OCI-LY7 (cell line): ENCODE measurements around the gene ACBD3. TPM values are rescaled to one million over a fixed set of nuclear protein-coding genes. Genes with fewer than 3 reads are reported as not detected.
A peak's percentile ranks its signal among the peaks of the same experiment; 100 is the strongest.

ENCODE experiments used
- BruUV-seq: library from RNA; stranded (reverse); fragments of 400-500 nt; replicated peaks from 2 replicates; lab custom pipeline; 2021; lab: Mats Ljungman, UMichigan
- CTCF ChIA-PET: fragments of 300-600 bp; sonication (Branson Sonifier 250); formaldehyde crosslinking; loops from one replicate; lab custom pipeline; 2022; ENCODE audit warnings: antibody characterized with exemption; ENCODE audit not compliant: unreplicated experiment; lab: Charles Lee
- POLR2A ChIA-PET: fragments of 300-600 bp; sonication (Branson Sonifier 250); formaldehyde crosslinking; loops from one replicate; lab custom pipeline; 2022; ENCODE audit warnings: antibody characterized with exemption; lab: Charles Lee
- DNase-seq: peaks from one replicate; pipeline ENCODE4 v3.0.0-alpha.2; 2015; ENCODE audit warnings: low spot score
- H2AFZ ChIP-seq: fragments of 200-600 bp; sonication (generic), shearing (Covaris generic); 2 replicates; pipeline ENCODE4 v1.6.1; 2014; ENCODE audit warnings: mild to moderate bottlenecking, antibody characterized with exemption, low read length, moderate library complexity
- H3K27ac ChIP-seq: fragments of 200-600 bp; sonication (generic); 2 replicates; pipeline ENCODE4 v1.5.1; 2014; ENCODE audit warnings: mixed run types, low read depth, mild to moderate bottlenecking, moderate library complexity, low read length, inconsistent platforms; ENCODE audit not compliant: poor library complexity, severe bottlenecking
- H3K36me3 ChIP-seq: fragments of 200-600 bp; sonication (generic); 2 replicates; pipeline ENCODE4 v1.6.1; 2014; ENCODE audit warnings: mild to moderate bottlenecking, antibody characterized with exemption, low read length, moderate library complexity, mixed read lengths; ENCODE audit not compliant: insufficient read depth
- H3K4me1 ChIP-seq: fragments of 200-600 bp; sonication (generic); 2 replicates; pipeline ENCODE4 v1.5.1; 2014; ENCODE audit warnings: mild to moderate bottlenecking, low read length; ENCODE audit not compliant: insufficient read depth, poor library complexity, severe bottlenecking
- H3K4me2 ChIP-seq: fragments of 200-600 bp; sonication (generic); 2 replicates; pipeline ENCODE4 v1.6.1; 2014; ENCODE audit warnings: mild to moderate bottlenecking, low read length
- H3K4me3 ChIP-seq: fragments of 200-600 bp; sonication (generic); 2 replicates; pipeline ENCODE4 v1.5.1; 2014; ENCODE audit warnings: mild to moderate bottlenecking, low read depth, low read length; ENCODE audit not compliant: poor library complexity, severe bottlenecking
- H3K79me2 ChIP-seq: fragments of 200-600 bp; sonication (generic); 2 replicates; pipeline ENCODE4 v1.6.1; 2016; ENCODE audit warnings: low read depth, mild to moderate bottlenecking, low read length, moderate library complexity, mixed read lengths; ENCODE audit not compliant: insufficient read depth
- H3K9me2 ChIP-seq: fragments of 200-600 bp; sonication (generic); 2 replicates; pipeline ENCODE4 v1.6.1; 2016; ENCODE audit warnings: mild to moderate bottlenecking, low read length, mixed read lengths; ENCODE audit not compliant: insufficient read depth
- H3K9me3 ChIP-seq: fragments of 200-600 bp; sonication (generic); 2 replicates; pipeline ENCODE4 v1.6.1; 2014; ENCODE audit warnings: mild to moderate bottlenecking, mixed run types, low read length, mixed read lengths
- H4K20me1 ChIP-seq: fragments of 200-600 bp; sonication (generic); 2 replicates; pipeline ENCODE4 v1.6.1; 2014; ENCODE audit warnings: mild to moderate bottlenecking, antibody characterized with exemption, low read length, moderate library complexity, mixed read lengths; ENCODE audit not compliant: insufficient read depth
- CTCF ChIP-seq: fragments of 200-600 bp; sonication (generic); conservative IDR thresholded peaks from 2 replicates; pipeline ENCODE4 v1.5.1; 2014; ENCODE audit warnings: mild to moderate bottlenecking, antibody characterized with exemption, low read length, moderate library complexity, mixed read lengths
- EZH2phosphoT487 ChIP-seq: fragments of 200-600 bp; sonication (generic); IDR thresholded peaks from 2 replicates; pipeline ENCODE4 v1.6.1; 2018; ENCODE audit warnings: low read depth, borderline replicate concordance, mild to moderate bottlenecking, mixed run types, antibody characterized with exemption, low read length, moderate library complexity, mixed read lengths
- intact Hi-C: fragments of 100-400 bp; cut with micrococcal nuclease; formaldehyde crosslinking; loops from one replicate; pipeline ENCODE4 v1.10.0; 2022; ENCODE audit not compliant: unreplicated experiment
- total RNA-seq, 2 experiments: library from RNA; depleted of rRNA in 1 of 2; stranded (reverse); fragments of >200 nt in 1 of 2; shearing (Covaris generic) in 1 of 2; gene quantifications; 2 replicates each; pipeline ENCODE4 v1.2.3, GENCODE V29; 2014 to 2022

Gene ACBD3
- total RNA-seq, 2 experiments from 2014 or later, result 30.3 to 51.7 TPM

DNA sequence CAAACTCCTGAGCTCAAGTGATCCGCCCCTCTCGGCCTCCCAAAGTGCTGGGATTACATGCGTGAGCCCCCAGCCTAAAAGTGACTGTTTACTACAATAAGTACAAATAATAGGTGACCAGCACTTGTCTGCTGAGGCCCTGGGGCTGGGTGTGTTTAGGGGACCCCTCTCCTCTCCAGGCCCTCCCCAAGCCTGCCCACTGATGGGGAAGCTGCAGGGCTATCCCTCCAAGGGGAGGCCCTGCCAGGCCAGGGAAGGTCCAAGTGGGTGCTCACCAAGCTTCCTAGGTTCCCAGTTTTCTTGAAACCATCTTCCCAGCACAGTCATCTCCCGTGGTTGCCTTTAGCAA lies 63.4 kb downstream of the ACBD3 start:
- Histone ChIP-seq H2AFZ (peak overlapping the region; percentile 46; the same call in 1 of the 2 replicates), H3K27ac (peak overlapping the region; percentile 95), H4K20me1 (no peaks in the 10 kb centered on the region), H3K4me1 (peaks cover 71% of the 10 kb centered on the region), H3K79me2 (no peaks in the 10 kb centered on the region), H3K36me3 (no peaks in the 10 kb centered on the region), H3K4me3 (peak overlapping the region; percentile 75), H3K9me2 (no peaks in the 10 kb centered on the region), H3K9me3 (no peaks in the 10 kb centered on the region), H3K4me2 (peak overlapping the region; percentile 93)
- no peak for DNase-seq
- CTCF ChIA-PET, result interaction anchor here (1.0 to 2.7 kb wide), 5 partner anchors 31 to 75 kb away, joined by 3 to 10 read pairs (median 4); no protein-coding TSS in a partner anchor
- POLR2A ChIA-PET, result interaction anchor here (0.7 to 5.8 kb wide), 14 partner anchors 12 to 285 kb away, joined by 3 to 50 read pairs (median 5); partner anchors contain the start of genes H3-3A and PARP1
- BruUV-seq, result no TSS peak
- intact Hi-C loops, result loop anchor here (1.0 to 5.0 kb wide), 4 partner anchors 41 to 284 kb away; partner anchors contain the start of gene SDE2
- TF ChIP-seq CTCF, result no peak

DNA sequence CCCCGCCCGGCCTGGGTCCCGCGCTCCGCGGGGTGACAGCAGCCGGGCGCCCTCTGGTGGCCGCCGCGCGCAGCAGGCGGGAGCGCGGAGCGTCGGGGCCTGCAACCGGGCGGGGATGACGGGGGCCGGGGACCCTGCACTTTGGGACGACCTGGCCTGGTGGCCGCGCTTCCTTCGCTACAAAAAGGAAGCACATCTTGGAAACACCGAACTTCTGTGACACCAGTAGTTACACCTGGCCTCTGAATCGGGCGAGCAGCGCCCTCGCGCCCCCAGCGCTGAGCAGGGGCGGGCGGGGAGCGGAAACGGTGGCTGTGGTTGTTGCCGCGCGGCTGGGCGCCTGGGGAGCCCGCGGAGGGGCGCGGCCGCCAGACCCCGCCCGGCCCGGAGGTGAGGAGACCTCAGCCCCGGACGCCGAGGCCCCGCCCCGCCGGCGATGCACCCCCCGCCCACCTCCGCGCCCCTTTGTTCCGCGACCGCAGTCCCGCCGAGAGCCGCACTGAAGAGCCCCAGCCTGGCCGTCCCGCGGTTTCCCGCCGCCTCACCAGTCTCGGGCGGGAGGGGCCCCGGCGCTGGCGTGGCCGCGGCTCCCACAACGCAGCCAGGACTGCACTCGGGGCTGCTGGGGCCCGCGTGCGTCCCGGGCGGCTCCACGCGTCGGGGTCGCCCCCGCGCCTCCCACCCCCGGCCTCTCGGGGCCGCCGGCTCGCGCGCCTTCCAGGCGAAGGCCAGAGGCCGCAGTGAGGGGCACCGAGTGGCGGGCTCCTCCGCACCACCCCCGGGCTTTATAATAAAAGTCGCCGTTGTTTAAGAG lies 64.7 kb downstream of the ACBD3 start:
- Histone ChIP-seq H3K36me3 (no peaks in the 10 kb centered on the region), H3K4me3 (peak overlapping the region; percentile 75), H3K9me2 (no peaks in the 10 kb centered on the region), H3K4me1 (peaks cover 62% of the 10 kb centered on the region), H3K4me2 (peak overlapping the region; percentile 93), H3K79me2 (no peaks in the 10 kb centered on the region), H3K9me3 (no peaks in the 10 kb centered on the region), H2AFZ (peak overlapping the region; percentile 46), H4K20me1 (no peaks in the 10 kb centered on the region), H3K27ac (peak overlapping the region; percentile 95)
- ChIA-PET CTCF (interaction anchor here (0.8 to 2.7 kb wide), 1 partner anchor 57 kb away, joined by 7 to 10 read pairs; no protein-coding TSS in a partner anchor), POLR2A (interaction anchor here (0.7 to 4.6 kb wide), 9 partner anchors 12 to 211 kb away, joined by 3 to 50 read pairs (median 5); partner anchors contain the start of gene PYCR2)
- peak; percentile 92 for DNase-seq
- no TSS peak for BruUV-seq
- intact Hi-C loops, result loop anchor here (1.0 to 5.0 kb wide), 6 partner anchors 10 to 641 kb away; partner anchors contain the start of gene SDE2
- TF ChIP-seq EZH2phosphoT487 (no peak), CTCF (peak; percentile 75)
